Activated T-helper 17 cell treated with anti-CD3 and anti-CD28 coated beads, Interleukin-2, amount 50 U/mL, for 72 hours (primary cell): ENCODE results near the gene CHTOP. TPM values are rescaled to one million over a fixed set of nuclear protein-coding genes. Genes with fewer than 3 reads are reported as not detected.
A peak's percentile ranks its signal among the peaks of the same experiment; 100 is the strongest.

Source experiments
- ATAC-seq: fragments of 150-1000 bp; cut with Tn5 transposase; replicated peaks from 2 replicates; pipeline ENCODE4 v1.10.0; 2021; ENCODE audit warnings: mild to moderate bottlenecking, moderate library complexity
- H3K27ac Mint-ChIP-seq: one replicate; pipeline ENCODE4 v1.8.0; 2022; ENCODE audit warnings: mixed read lengths
- H3K27me3 Mint-ChIP-seq: one replicate; pipeline ENCODE4 v1.8.0; 2022; ENCODE audit warnings: mixed read lengths
- H3K36me3 Mint-ChIP-seq: one replicate; pipeline ENCODE4 v1.8.0; 2022; ENCODE audit warnings: low read depth, mild to moderate bottlenecking, mixed read lengths
- H3K4me1 Mint-ChIP-seq: one replicate; pipeline ENCODE4 v1.8.0; 2022; ENCODE audit warnings: mixed read lengths
- H3K4me3 Mint-ChIP-seq: one replicate; pipeline ENCODE4 v1.8.0; 2022; ENCODE audit warnings: mild to moderate bottlenecking, mixed read lengths
- H3K9me3 Mint-ChIP-seq: one replicate; pipeline ENCODE4 v1.8.0; 2022; ENCODE audit warnings: mixed read lengths
- total RNA-seq, 2 donors: library from RNA; stranded (reverse); gene quantifications; one replicate each; pipeline ENCODE4 v1.2.3, GENCODE V29; 2022

CHTOP gene
- total RNA-seq, 2 donors from 2014 or later = 70.6 to 88.6 TPM

GRCh38 chr1:153608742-153609584, 24.9 kb upstream of the CHTOP start:
- Mint-ChIP-seq H3K9me3 (no peaks in the 10 kb centered on the region), H3K4me3 (no peak overlapping the region), H3K27me3 (no peaks in the 10 kb centered on the region), H3K4me1 (no peaks in the 10 kb centered on the region), H3K36me3 (no peaks in the 10 kb centered on the region), H3K27ac (peak overlapping the region; percentile 79)
- peak; percentile 19 for ATAC-seq

- Mint-ChIP-seq H3K27ac (peak overlapping the region; percentile 79), H3K9me3 (no peaks in the 10 kb centered on the region), H3K36me3 (no peaks in the 10 kb centered on the region), H3K27me3 (no peaks in the 10 kb centered on the region), H3K4me3 (no peak overlapping the region), H3K4me1 (no peaks in the 10 kb centered on the region)
- no peak for ATAC-seq
Observed at GRCh38 chr1:153609585-153609907, 24.3 kb upstream of the CHTOP start.

- no peaks in the 10 kb centered on the region for H3K36me3 Mint-ChIP-seq
- no peaks in the 10 kb centered on the region for H3K9me3 Mint-ChIP-seq
- peak overlapping the region; percentile 28 for H3K27ac Mint-ChIP-seq
- no peaks in the 10 kb centered on the region for H3K27me3 Mint-ChIP-seq
- ATAC-seq = peak; percentile 32
- no peaks in the 10 kb centered on the region for H3K4me1 Mint-ChIP-seq
- H3K4me3 Mint-ChIP-seq = no peak overlapping the region
Observed at GRCh38 chr1:153610334-153610733, 23.5 kb upstream of the CHTOP start.

- Mint-ChIP-seq H3K4me3 (no peak overlapping the region), H3K36me3 (no peaks in the 10 kb centered on the region), H3K4me1 (no peaks in the 10 kb centered on the region), H3K27me3 (no peaks in the 10 kb centered on the region), H3K27ac (no peak overlapping the region), H3K9me3 (no peaks in the 10 kb centered on the region)
- no peak for ATAC-seq
Observed at GRCh38 chr1:153610811-153611301, 23.0 kb upstream of the CHTOP start.

- Mint-ChIP-seq H3K4me3 (no peak overlapping the region), H3K4me1 (no peaks in the 10 kb centered on the region), H3K27ac (no peak overlapping the region), H3K36me3 (no peaks in the 10 kb centered on the region), H3K27me3 (no peaks in the 10 kb centered on the region), H3K9me3 (no peaks in the 10 kb centered on the region)
- ATAC-seq = no peak
Observed at GRCh38 chr1:153611356-153611755, 22.5 kb upstream of the CHTOP start.

- no peak for ATAC-seq
- H3K4me3 Mint-ChIP-seq = no peak overlapping the region
- H3K9me3 Mint-ChIP-seq = no peaks in the 10 kb centered on the region
- H3K27ac Mint-ChIP-seq = peak overlapping the region; percentile 67
- H3K4me1 Mint-ChIP-seq = no peaks in the 10 kb centered on the region
- no peaks in the 10 kb centered on the region for H3K27me3 Mint-ChIP-seq
- no peaks in the 10 kb centered on the region for H3K36me3 Mint-ChIP-seq
Observed at GRCh38 chr1:153612111-153612754, 21.6 kb upstream of the CHTOP start.

- H3K9me3 Mint-ChIP-seq = no peaks in the 10 kb centered on the region
- H3K4me3 Mint-ChIP-seq = no peak within 1 kb of the TSS
- peak within 1 kb of the TSS; percentile 71 for H3K27ac Mint-ChIP-seq
- ATAC-seq = no peak
- no peaks in the 10 kb centered on the region for H3K4me1 Mint-ChIP-seq
- no peaks in the 10 kb centered on the region for H3K27me3 Mint-ChIP-seq
- H3K36me3 Mint-ChIP-seq = no peaks in the 10 kb centered on the region
Observed at GRCh38 chr1:153612755-153613331, 21.0 kb upstream of the CHTOP start, which contains the start of gene S100A16. Gene S100A16, minus strand, starts transcription at chr1:153613137. Its CDS starts 4,986 bp downstream, at chr1:153608151.

GRCh38 chr1:153613406-153613805, 20.5 kb upstream of the CHTOP start:
- Mint-ChIP-seq H3K27ac (peak overlapping the region; percentile 71), H3K36me3 (no peaks in the 10 kb centered on the region), H3K4me1 (no peaks in the 10 kb centered on the region), H3K4me3 (no peak overlapping the region), H3K9me3 (no peaks in the 10 kb centered on the region), H3K27me3 (no peaks in the 10 kb centered on the region)
- ATAC-seq = no peak

- Mint-ChIP-seq H3K27ac (peak overlapping the region; percentile 71), H3K27me3 (no peaks in the 10 kb centered on the region), H3K9me3 (no peaks in the 10 kb centered on the region), H3K4me3 (no peak overlapping the region), H3K4me1 (no peaks in the 10 kb centered on the region), H3K36me3 (no peaks in the 10 kb centered on the region)
- no peak for ATAC-seq
Observed at GRCh38 chr1:153614189-153614900, 19.5 kb upstream of the CHTOP start.

- H3K9me3 Mint-ChIP-seq = no peaks in the 10 kb centered on the region
- H3K4me1 Mint-ChIP-seq = no peaks in the 10 kb centered on the region
- H3K36me3 Mint-ChIP-seq = no peaks in the 10 kb centered on the region
- H3K27me3 Mint-ChIP-seq = no peaks in the 10 kb centered on the region
- no peak overlapping the region for H3K4me3 Mint-ChIP-seq
- no peak for ATAC-seq
- H3K27ac Mint-ChIP-seq = peak overlapping the region; percentile 71
Observed at GRCh38 chr1:153614906-153615305, 19.0 kb upstream of the CHTOP start.

GRCh38 chr1:153615406-153615805, 18.5 kb upstream of the CHTOP start:
- Mint-ChIP-seq H3K27ac (peak overlapping the region; percentile 30), H3K4me3 (no peak overlapping the region), H3K27me3 (no peaks in the 10 kb centered on the region), H3K9me3 (no peaks in the 10 kb centered on the region), H3K36me3 (no peaks in the 10 kb centered on the region), H3K4me1 (no peaks in the 10 kb centered on the region)
- no peak for ATAC-seq

GRCh38 chr1:153616144-153616916, 17.5 kb upstream of the CHTOP start, which contains the start of gene S100A14:
Gene S100A14, minus strand, starts transcription at chr1:153616325. Its CDS starts 467 bp downstream, at chr1:153615858.
- no peaks in the 10 kb centered on the region for H3K4me1 Mint-ChIP-seq
- no peaks in the 10 kb centered on the region for H3K36me3 Mint-ChIP-seq
- H3K27me3 Mint-ChIP-seq = no peaks in the 10 kb centered on the region
- peak within 1 kb of the TSS; percentile 68 for H3K27ac Mint-ChIP-seq
- H3K9me3 Mint-ChIP-seq = no peaks in the 10 kb centered on the region
- no peak for ATAC-seq
- no peak within 1 kb of the TSS for H3K4me3 Mint-ChIP-seq

- no peaks in the 10 kb centered on the region for H3K4me1 Mint-ChIP-seq
- H3K27me3 Mint-ChIP-seq = no peaks in the 10 kb centered on the region
Observed at GRCh38 chr1:153616917-153617311, 17.0 kb upstream of the CHTOP start.

GRCh38 chr1:153617663-153618062, 16.2 kb upstream of the CHTOP start:
- Mint-ChIP-seq H3K36me3 (no peaks in the 10 kb centered on the region), H3K27ac (peak overlapping the region; percentile 50), H3K9me3 (no peaks in the 10 kb centered on the region), H3K4me1 (no peaks in the 10 kb centered on the region), H3K27me3 (no peaks in the 10 kb centered on the region), H3K4me3 (no peak overlapping the region)
- ATAC-seq = peak; percentile 97

More at GRCh38 chr1:153616917-153617311, 17.0 kb upstream of the CHTOP start:
- Mint-ChIP-seq H3K36me3 (no peaks in the 10 kb centered on the region), H3K4me3 (no peak overlapping the region), H3K9me3 (no peaks in the 10 kb centered on the region), H3K27ac (peak overlapping the region; percentile 68)
- ATAC-seq = no peak
